HG03196 (cell line): ENCODE measurements around the gene MTA1.

ENCODE experiments used
- ATAC-seq: cut with Tn5 transposase; IDR thresholded peaks from one replicate; pipeline ENCODE4 v1.9.1; 2021; ENCODE audit not compliant: unreplicated experiment

Gene MTA1

DNA sequence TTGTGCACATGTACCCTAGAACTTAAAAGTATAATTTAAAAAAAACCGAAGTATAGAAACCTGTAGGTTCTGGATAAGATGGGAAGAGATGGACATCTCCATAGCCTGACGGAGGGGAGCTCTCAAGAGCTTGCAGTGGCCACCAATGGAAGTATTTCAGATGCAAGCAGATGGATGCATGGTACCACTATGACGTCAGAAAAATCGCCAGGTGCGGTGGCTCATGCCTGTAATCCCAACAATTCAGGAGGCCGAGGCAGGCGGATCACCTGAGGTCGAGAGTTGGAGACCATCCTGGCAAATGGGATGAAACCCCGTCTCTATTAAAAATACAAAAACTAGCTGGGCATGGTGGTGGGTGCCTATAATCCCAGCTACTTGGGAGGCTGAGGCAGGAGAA lies 17.9 kb upstream of the MTA1 start:
- ATAC-seq = no peak

DNA sequence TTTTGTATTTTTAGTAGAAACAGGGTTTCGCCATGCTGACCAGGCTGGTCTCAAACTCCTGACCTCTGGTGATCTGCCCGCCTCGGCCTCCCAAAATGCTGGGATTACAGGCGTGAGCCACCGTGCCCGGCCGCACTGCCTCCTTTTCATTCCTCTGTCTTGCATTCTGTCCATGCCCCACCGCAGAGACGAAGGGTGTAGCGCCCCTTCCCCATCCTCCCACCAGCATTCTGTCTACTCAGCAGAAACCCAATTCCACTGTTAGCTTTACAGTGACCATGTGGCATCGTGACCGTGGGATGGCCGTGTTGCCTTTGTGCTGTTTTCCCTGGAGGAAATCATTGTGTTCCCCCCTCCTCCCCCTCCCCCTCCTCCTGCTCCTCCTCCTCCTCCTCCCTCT lies 11.0 kb upstream of the MTA1 start:
- ATAC-seq = no peak

- no peak for ATAC-seq
Observed at GRCh38 chr14:105409364-105409763, 10.3 kb upstream of the MTA1 start.

DNA sequence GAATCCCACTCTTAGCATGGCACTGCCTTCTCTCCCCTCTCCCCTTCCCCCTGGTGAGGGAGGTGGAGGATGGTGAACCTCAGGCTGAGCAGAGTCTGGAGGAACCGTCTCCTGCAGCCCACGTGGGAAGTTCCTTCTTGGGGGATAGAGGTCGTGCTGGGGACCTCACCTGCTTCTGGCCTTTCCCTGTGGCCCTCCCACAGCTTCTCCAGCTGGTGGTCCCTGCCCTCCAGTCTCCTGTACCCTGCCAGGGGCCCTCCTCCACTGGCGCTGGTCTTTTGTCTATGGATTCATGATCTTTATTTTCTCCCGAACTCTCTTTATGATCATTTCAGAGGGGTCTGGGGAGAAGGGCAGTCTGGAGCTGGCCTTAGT lies 9.0 kb upstream of the MTA1 start:
- ATAC-seq = no peak

DNA sequence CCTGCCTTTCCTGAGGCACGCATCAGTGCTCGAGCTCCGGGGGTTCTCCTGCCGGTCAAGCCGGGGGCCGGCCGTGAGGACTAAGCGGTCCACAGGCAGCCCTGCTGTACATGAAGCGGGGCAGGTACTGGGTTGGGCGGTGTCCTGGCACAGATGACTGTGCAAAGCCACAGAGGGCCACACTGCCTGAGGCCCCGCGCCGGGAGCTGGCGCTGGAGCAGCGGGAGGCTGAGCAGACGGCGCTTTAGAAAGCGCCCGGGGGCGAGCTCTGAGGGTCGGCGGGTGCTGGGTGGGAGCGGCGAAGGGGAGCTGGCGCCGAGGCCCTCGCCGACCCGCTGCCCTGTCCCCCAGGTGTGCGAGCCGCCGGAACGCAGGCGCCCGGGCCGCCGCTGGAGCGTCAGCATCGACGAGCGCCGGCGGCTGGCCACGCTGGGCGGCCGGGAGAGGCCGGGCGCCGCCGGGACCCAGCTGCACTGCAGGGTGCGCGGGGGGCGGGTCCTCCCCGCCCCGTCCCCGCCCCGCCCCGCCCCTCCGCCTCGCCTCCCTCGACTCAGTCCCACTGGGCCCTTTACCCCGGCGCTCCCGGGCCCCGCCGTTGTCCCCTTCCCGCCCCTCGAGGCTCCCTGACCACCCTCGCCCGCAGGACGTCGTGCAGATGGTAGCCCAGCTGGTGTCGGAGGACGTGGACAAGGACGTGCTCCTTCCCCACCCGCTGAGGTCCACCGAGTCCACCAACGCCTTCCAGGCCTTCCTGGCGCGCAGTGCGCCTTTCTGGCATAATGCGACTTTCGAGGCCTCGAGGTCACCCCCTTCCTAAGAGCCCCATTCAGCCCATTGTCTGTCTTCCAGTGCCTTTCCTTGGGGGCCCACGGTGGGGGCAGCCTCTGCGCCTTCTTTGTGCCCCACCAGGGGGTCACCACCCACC lies 8.3 kb upstream of the MTA1 start:
- ATAC-seq = no peak

- ATAC-seq = no peak
Observed at GRCh38 chr14:105411985-105412770, 7.4 kb upstream of the MTA1 start.

DNA sequence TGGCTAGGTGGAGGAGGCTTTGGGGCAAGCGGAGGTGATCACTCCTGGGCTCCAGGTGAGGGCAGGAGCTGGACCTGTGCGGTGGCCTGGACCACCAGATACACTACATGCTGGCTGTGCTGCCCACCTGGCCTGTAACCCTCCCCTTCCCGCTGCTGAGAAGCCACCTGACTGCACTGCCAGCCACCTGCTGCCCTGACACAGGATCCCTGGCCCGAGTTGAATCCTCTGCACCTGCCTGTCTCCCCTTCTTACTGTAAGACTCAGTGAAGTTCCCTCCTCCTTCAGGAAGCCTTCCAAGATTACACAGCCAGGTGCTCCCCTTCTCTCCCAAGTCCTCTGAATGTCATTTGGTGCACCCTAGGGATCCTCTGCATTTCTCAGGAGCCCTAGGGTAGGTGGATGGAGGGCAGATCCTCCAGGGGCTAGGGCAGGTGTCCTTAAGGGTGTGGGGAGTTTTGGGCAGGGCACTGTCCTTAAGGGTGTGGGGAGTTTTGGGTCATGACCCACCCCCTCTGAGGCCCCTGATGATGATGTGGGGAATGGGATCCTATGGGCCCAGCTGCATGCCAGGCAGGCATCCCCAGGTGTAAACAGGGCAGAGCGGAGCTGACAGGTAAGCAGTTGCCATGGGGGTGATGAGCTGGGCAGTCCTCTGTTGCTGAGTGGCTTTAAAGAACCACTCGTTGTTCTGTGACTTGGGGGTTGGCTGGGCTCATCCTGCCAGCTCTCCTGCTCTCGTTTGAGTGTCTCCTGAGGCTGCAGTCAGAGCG lies 6.7 kb upstream of the MTA1 start:
- ATAC-seq = no peak

DNA sequence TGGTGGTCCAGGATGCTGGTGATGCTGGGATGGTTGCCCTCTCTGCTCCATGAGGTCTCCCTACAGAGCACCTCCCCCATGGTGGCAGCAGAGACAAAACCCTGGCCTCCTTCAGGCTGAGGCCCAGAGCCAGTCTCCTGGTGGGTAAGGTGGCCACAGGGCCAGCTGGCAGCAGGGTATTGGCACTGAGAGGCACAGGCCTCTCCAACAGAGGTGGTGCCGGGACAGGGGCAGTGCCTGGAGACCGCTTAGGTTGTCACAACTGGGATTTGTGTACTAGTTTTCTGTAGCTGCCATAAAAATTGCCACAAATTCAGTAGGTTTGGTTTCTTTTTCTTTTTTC lies 6.1 kb upstream of the MTA1 start:
- ATAC-seq = no peak

DNA sequence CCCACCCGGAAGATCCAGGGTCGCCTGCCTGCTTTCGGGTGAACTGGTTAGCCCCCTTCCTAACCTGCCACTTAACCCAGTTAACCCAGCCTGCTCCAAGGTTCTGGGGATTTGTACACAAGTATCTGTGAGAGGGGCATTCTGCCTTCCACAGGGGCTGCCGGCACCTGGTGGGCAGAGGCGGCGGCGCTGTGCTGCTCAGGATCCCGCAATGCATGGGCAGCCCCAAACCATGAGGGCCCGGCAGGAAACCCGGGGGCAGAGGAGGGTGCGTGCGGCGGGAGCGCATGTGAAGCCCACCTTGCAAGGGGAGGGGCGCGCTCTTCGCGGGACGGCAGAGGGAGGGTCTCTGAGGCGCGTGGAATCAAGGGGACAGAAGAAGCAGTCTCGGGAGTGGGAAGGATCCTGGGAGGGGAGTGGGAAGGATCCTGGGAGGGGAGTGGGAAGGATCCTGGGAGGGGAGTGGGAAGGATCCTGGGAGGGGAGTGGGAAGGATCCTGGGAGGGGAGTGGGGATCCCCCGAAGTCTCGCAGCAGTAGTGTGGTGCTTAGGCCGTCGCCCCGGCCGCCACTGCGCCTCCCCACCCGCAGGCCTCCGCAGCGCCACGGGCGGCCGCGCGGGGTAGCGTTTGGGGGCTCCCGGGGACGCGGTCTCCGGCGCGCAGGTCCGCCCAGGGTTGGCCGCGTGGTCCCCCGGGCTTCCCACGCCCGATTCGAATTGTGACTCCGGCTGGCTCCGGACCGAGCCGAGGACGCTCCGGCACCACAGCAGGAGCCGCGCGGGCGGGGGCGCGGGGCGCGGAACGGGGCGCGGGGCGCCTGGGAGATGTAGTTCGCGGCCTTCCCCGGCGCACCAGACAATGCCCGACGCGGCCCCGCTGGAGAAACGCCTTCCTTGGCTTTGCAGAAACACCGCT lies 4.9 kb upstream of the MTA1 start:
- peak; percentile 56 for ATAC-seq

GRCh38 chr14:105415481-105416428 lies 3.9 kb upstream of the MTA1 start:
- no peak for ATAC-seq

- no peak for ATAC-seq
Observed at GRCh38 chr14:105416671-105417070, 3.0 kb upstream of the MTA1 start.

DNA sequence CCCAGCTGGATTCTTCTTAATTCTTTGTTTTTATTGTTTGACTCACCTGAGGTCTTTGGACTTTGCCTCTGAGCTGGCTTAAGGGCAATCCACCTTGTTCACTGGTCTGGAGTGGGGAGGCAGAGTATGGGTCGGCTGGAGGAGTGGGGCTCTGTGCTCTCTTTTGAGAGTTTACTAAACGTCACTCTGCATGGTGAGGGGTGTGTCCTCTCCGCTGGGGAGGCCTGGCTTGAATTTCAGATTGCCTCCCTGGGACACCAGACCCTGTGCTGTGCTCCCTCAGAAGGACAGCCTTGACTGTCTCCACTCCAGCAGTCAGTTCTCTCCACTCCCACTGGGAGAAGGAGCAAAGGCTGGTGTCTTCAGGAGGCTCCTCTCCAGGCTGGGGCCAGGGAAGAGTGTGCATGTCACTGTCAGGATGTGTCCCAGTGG lies 1.9 kb upstream of the MTA1 start:
- no peak for ATAC-seq

DNA sequence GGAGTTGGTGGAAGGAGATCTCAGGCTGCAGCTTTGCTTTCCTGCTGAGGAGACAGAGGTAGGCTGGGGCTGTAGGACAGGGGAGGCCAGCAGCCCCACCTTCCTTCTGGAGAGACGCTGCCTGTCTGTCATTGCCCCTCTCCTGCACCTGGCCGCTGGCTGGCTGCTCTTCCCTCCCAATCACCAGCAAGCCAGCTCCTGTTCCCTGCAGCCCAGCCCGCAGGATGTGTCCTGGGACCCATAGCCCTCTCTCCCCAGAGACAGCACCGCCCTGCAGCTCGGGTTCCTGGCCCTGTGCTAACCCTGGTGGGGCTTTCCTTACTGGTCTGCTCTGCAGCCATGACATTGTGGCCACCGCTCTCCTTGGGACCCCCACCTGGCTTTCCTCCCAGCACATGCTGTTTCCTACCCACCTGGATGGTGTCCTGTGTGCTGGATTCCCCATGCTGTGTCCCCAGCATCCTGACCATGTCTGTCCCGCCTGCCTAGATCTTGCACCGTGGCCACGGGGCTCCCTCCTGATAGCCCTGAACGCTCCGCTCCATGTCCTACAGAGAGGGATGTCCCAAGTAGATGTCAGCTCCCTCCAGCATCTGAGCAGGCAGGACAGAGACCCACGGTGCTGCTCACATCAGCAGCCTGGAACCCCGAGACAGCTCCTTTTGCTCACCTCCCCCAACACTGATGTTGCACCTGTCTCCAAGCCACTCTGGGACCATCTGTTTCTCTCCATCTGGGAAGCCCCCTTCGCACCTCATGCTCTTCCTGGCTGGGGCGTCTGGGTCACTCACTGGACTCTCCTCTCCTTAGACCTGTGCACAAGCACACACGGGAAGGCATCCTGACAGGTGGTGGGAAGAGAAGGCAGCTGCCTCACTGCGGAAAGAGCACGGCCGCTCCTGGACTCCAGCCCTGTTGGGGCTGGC lies 1.1 kb upstream of the MTA1 start:
- no peak for ATAC-seq

- no peak for ATAC-seq
Observed at GRCh38 chr14:105420101-105420973, 710 bp downstream of the MTA1 start.

DNA sequence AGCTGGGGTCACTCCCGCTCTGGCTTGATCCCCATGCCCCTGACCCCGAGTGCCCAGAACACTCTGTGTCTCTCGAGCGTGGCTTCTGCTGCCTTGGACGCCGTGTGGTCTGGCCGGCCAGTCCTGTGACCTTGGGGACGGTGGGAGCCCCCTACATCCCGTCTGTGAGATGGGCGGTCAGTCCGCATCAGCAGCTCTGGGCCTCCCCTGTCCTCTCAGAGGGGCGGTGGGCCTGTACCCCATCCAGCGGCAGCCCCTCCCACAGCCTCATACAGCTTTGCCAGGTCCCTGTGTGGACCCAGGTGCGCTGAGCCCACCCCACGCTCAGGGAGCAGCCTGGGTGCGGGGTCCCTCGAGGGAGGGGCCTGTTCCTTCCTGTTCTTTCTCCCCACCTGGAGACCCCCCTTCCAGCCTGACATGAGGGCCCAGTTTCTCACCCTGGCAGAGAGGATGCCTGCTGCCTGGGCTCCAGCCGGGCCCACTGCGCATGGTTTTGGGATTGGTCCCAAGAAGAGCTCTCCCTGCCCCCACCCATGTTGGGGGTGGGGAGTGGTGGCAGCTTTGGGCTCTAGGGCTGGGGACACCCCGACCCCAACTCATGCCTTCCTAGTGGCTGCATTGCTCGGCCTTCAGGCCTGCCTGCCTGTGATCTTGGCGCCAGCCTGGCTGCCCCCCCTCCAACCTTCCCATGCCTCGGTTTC lies 1.5 kb downstream of the MTA1 start:
- no peak for ATAC-seq

DNA sequence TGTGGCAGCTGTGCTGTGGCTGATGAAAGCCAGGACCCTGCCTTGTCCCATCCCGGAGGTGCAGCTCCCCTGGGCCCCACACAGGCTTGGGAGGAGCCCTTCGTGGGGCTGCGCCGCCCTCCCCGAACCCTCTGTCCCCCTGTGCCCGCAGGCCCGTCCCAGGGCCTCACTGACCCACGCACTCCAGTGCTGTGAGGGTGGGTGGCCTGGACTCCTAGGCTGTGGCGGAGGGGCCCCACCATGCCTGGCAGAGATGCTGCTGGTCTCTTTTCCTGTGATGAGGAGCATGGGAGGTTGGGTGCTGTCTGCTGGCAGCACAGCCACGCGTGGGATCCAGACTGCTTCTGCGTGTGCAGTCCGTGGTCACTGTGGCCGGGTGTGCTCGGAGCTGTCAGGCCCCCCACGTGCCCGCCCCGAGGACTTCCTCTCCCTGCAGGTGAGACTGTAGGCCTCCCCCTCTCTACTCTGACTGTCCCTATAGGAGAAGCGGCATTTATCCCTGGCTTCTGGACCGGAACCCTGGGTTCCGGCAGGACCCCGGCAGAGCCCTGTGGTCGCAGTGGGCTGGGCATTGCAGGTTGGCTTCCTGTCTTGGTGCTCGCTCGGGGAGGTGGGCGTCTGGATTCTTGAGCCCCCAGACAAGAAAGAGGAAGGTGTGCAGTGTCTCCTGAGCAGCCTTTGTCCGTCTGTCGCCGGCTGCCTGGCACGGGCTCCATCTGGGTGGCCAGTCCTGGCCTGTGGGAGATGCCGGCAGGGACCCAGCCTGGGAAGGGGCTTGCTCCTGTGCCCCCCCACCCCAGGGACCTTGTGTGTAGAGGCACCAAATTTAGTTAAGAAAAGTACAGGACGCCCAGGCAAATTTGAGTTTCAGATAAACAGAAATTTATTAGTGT lies 2.3 kb downstream of the MTA1 start:
- no peak for ATAC-seq
